IMR-90 (cell line): Measurements from ENCODE around the gene APOC1. TPM values are rescaled to one million over a fixed set of nuclear protein-coding genes. Genes with fewer than 3 reads are reported as not detected.

Experiments used
- ATAC-seq: fragments of 200-7000 bp; cut with Tn5 transposase; 2 replicates; pipeline ENCODE4 v1.9.1; 2020; ENCODE audit warnings: low read depth, mild to moderate bottlenecking, moderate library complexity
- BruUV-seq: library from RNA; stranded (reverse); fragments of 400-500 nt; replicated peaks from 2 replicates; lab custom pipeline; 2021; lab: Mats Ljungman, UMichigan
- CTCF ChIA-PET: fragments of 300-600 bp; formaldehyde crosslinking; extraction: SDS; loops from one replicate; lab custom pipeline; 2021; ENCODE audit warnings: antibody characterized with exemption; lab: Yijun Ruan, JAX
- POLR2A ChIA-PET: fragments of 300-600 bp; sonication (Branson Sonifier 250); formaldehyde crosslinking; loops from one replicate; lab custom pipeline; 2022; ENCODE audit warnings: antibody characterized with exemption; ENCODE audit not compliant: unreplicated experiment; lab: Charles Lee
- DNase-seq: peaks from one replicate; pipeline ENCODE4 v3.0.0; 2013
- H2AFZ ChIP-seq: replicated peaks from 2 replicates; pipeline ENCODE3; 2013; ENCODE audit warnings: low read length, mild to moderate bottlenecking; ENCODE audit not compliant: poor library complexity
- H2AK5ac ChIP-seq: 2 replicates; pipeline ENCODE4 v1.6.1; 2013; ENCODE audit warnings: low read depth, low read length, inconsistent platforms
- H2AK9ac ChIP-seq: replicated peaks from 2 replicates; pipeline ENCODE3; 2013; ENCODE audit warnings: mild to moderate bottlenecking, low read depth, low read length, moderate library complexity; ENCODE audit not compliant: poor library complexity
- H2BK120ac ChIP-seq: 2 replicates; pipeline ENCODE4 v1.6.1; 2013; ENCODE audit warnings: low read depth, low read length, inconsistent platforms
- H2BK15ac ChIP-seq: 3 replicates; pipeline ENCODE4 v1.6.1; 2013; ENCODE audit warnings: low read depth, low read length, inconsistent platforms
- H2BK20ac ChIP-seq: 2 replicates; pipeline ENCODE4 v1.6.1; 2013; ENCODE audit warnings: low read depth, mild to moderate bottlenecking, inconsistent platforms, low read length, moderate library complexity
- H2BK5ac ChIP-seq: 2 replicates; pipeline ENCODE4 v1.6.1; 2013; ENCODE audit warnings: mild to moderate bottlenecking, low read depth, low read length, inconsistent platforms; ENCODE audit not compliant: poor library complexity, severe bottlenecking
- H3K14ac ChIP-seq: replicated peaks from 2 replicates; pipeline ENCODE4 v1.6.1; 2013; ENCODE audit warnings: low read depth, low read length, inconsistent platforms
- H3K18ac ChIP-seq: 2 replicates; pipeline ENCODE4 v1.6.1; 2013; ENCODE audit warnings: low read depth, low read length, control low read depth
- H3K23ac ChIP-seq: 2 replicates; pipeline ENCODE4 v1.6.1; 2013; ENCODE audit warnings: low read depth, low read length, inconsistent platforms
- H3K27ac ChIP-seq: 2 replicates; pipeline ENCODE4 v1.5.1; 2013; ENCODE audit warnings: mild to moderate bottlenecking, control low read depth, low read length; ENCODE audit not compliant: insufficient read depth
- H3K27me3 ChIP-seq: 2 replicates; pipeline ENCODE4 v1.6.1; 2013; ENCODE audit warnings: low read length; ENCODE audit not compliant: control insufficient read depth, insufficient read depth
- H3K36me3 ChIP-seq: 2 replicates; pipeline ENCODE4 v1.6.1; 2013; ENCODE audit warnings: low read length, mixed read lengths; ENCODE audit not compliant: control insufficient read depth, insufficient read depth
- H3K4ac ChIP-seq: 2 replicates; pipeline ENCODE4 v1.6.1; 2013; ENCODE audit warnings: low read depth, low read length, inconsistent platforms
- H3K4me1 ChIP-seq: 2 replicates; pipeline ENCODE4 v1.6.1; 2013; ENCODE audit warnings: low read length, mixed read lengths; ENCODE audit not compliant: control insufficient read depth, insufficient read depth
- H3K4me2 ChIP-seq: 2 replicates; pipeline ENCODE4 v1.6.1; 2013; ENCODE audit warnings: low read depth, mild to moderate bottlenecking, control low read depth, low read length, moderate library complexity
- H3K4me3 ChIP-seq: 2 replicates; pipeline ENCODE4 v1.5.1; 2013; ENCODE audit warnings: low read depth, mild to moderate bottlenecking, control low read depth, low read length, moderate library complexity; ENCODE audit not compliant: insufficient read depth
- H3K56ac ChIP-seq: 2 replicates; pipeline ENCODE4 v1.6.1; 2013; ENCODE audit warnings: low read length, inconsistent platforms; ENCODE audit not compliant: insufficient read depth; ENCODE audit errors: extremely low read depth
- H3K79me1 ChIP-seq, 2 experiments: 2 replicates each; pipeline ENCODE4 v1.6.1; 2013; ENCODE audit warnings: low read length in 2 of 2, inconsistent platforms in 1 of 2, low read depth in 1 of 2
- H3K9ac ChIP-seq: 2 replicates; pipeline ENCODE4 v1.6.1; 2013; ENCODE audit warnings: low read depth, low read length, control low read depth
- H3K9me1 ChIP-seq: 2 replicates; pipeline ENCODE4 v1.6.1; 2013; ENCODE audit warnings: low read length, inconsistent platforms; ENCODE audit not compliant: insufficient read depth
- H3K9me3 ChIP-seq: 2 replicates; pipeline ENCODE4 v1.6.1; 2013; ENCODE audit warnings: low read length; ENCODE audit not compliant: control insufficient read depth, insufficient read depth
- H4K20me1 ChIP-seq: 2 replicates; pipeline ENCODE4 v1.6.1; 2013; ENCODE audit warnings: low read length, inconsistent platforms; ENCODE audit not compliant: insufficient read depth
- H4K5ac ChIP-seq: 2 replicates; pipeline ENCODE4 v1.6.1; 2013; ENCODE audit warnings: mild to moderate bottlenecking, low read depth, low read length, control low read depth
- H4K8ac ChIP-seq, 2 experiments: 2 replicates each; pipeline ENCODE4 v1.6.1; 2013; ENCODE audit warnings: low read depth in 2 of 2, low read length in 2 of 2, control low read depth in 1 of 2, inconsistent platforms in 1 of 2
- H4K91ac ChIP-seq: 2 replicates; pipeline ENCODE4 v1.6.1; 2013; ENCODE audit warnings: low read depth, low read length, inconsistent platforms; ENCODE audit not compliant: insufficient read depth
- BHLHE40 ChIP-seq: fragments of 150-350 bp; IDR thresholded peaks from 2 replicates; pipeline ENCODE4 v1.6.1; 2016; ENCODE audit warnings: mild to moderate bottlenecking, low read depth, low read length
- CHD1 ChIP-seq: IDR thresholded peaks from 2 replicates; pipeline ENCODE4 v1.6.1; 2012; ENCODE audit warnings: low read depth, low read length, improper control_type of control experiment
- FOS ChIP-seq: fragments of 150-350 bp; IDR thresholded peaks from 2 replicates; pipeline ENCODE4 v1.6.1; 2016; ENCODE audit warnings: low read depth, low read length
- MAFK ChIP-seq: IDR thresholded peaks from 2 replicates; pipeline ENCODE4 v1.6.1; 2012; ENCODE audit warnings: low read depth, low read length, improper control_type of control experiment
- MAZ ChIP-seq: IDR thresholded peaks from 2 replicates; pipeline ENCODE4 v1.6.1; 2012; ENCODE audit warnings: low read depth, mild to moderate bottlenecking, low read length, improper control_type of control experiment, moderate library complexity, borderline replicate concordance
- MXI1 ChIP-seq: IDR thresholded peaks from 2 replicates; pipeline ENCODE4 v1.6.1; 2012; ENCODE audit warnings: low read depth, mild to moderate bottlenecking, low read length, moderate library complexity, borderline replicate concordance
- NFE2L2 ChIP-seq: fragments of 150-350 bp; IDR thresholded peaks from 2 replicates; pipeline ENCODE4 v1.6.1; 2016; ENCODE audit warnings: low read depth, mild to moderate bottlenecking, low read length
- RCOR1 ChIP-seq: IDR thresholded peaks from 2 replicates; pipeline ENCODE4 v1.6.1; 2012; ENCODE audit warnings: mild to moderate bottlenecking, low read length, improper control_type of control experiment; ENCODE audit not compliant: insufficient replicate concordance
- RFX5 ChIP-seq: IDR thresholded peaks from 2 replicates; pipeline ENCODE4 v1.8.0; 2012; ENCODE audit warnings: low read depth, mild to moderate bottlenecking, low read length, moderate library complexity
- SMC3 ChIP-seq: fragments of 150-350 bp; IDR thresholded peaks from 2 replicates; pipeline ENCODE4 v1.6.1; 2016; ENCODE audit warnings: low read depth, mild to moderate bottlenecking, antibody characterized with exemption, low read length, moderate library complexity
- WGBS, 2 experiments: methylation state at CpG; one replicate each; pipeline versions ENCODE4 v1.1.5 to v1.1.7; 2013; ENCODE audit warnings: missing lambda C conversion rate in 2 of 2; ENCODE audit not compliant: insufficient read length in 1 of 2; ENCODE audit errors: extremely low coverage in 2 of 2; 5-methylcytosine and 5-hydroxymethylcytosine counted together
- dilution Hi-C: fragments of 300-500 bp; cut with HindIII; formaldehyde crosslinking; loops from one replicate; pipeline ENCODE4 v1.14.3; 2018; ENCODE audit warnings: low sequenced_read_pairs; ENCODE audit not compliant: unreplicated experiment
- in situ Hi-C: fragments of 300-500 bp; cut with MboI; formaldehyde crosslinking; loops from 3 replicates; pipeline ENCODE4 v1.14.3; 2019; ENCODE audit warnings: low sequenced_read_pairs, inconsistent platforms, mixed read lengths
- intact Hi-C: fragments of 100-400 bp; cut with micrococcal nuclease; formaldehyde crosslinking; loops from 2 replicates; pipeline ENCODE4 v1.10.0; 2022
- polyA plus RNA-seq, 3 experiments: library from polyadenylated mRNA; depleted of rRNA; stranded (reverse); fragments of >200 nt; gene quantifications; 2 replicates each; pipeline ENCODE4 v1.2.3, GENCODE V29; 2012; ENCODE audit warnings: low replicate concordance in 1 of 3
- total RNA-seq: library from RNA; depleted of rRNA; stranded (reverse); fragments of >200 nt; gene quantifications from 2 replicates; pipeline ENCODE4 v1.2.3, GENCODE V29; 2012
- TF ChIP-seq, protein P1 (sequence below): fragments of 150-350 bp; IDR thresholded peaks from 2 replicates; pipeline ENCODE4 v1.6.1; 2016; ENCODE audit warnings: low read depth, mild to moderate bottlenecking, low read length, moderate library complexity, borderline replicate concordance

The APOC1 gene
- total and polyA plus RNA-seq, 2 of the 4 experiments (the other 2 are of a cell fraction), result 1.1 TPM; not detected in 1

DNA sequence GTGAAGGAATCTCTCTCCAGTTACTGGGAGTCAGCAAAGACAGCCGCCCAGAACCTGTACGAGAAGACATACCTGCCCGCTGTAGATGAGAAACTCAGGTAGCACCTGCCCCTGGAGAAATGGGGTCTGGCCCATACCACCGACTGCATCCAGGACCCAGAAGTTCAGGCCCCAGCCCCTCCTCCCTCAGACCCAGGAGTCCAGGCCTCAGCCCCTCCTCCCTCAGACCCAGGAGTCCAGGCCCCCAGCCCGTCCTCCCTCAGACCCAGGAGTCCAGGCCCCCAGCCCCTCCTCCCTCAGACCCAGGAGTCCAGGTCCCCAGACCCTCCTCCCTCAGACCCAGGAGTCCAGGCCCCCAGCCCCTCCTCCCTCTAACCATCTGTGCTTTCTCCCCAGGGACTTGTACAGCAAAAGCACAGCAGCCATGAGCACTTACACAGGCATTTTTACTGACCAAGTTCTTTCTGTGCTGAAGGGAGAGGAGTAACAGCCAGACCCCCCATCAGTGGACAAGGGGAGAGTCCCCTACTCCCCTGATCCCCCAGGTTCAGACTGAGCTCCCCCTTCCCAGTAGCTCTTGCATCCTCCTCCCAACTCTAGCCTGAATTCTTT, 34.5 kb downstream of the APOC1 start:
- in situ Hi-C loops, result no loop called here
- Histone ChIP-seq H2AFZ (no peak overlapping the region), H3K79me1 (peaks cover 1 to 6% of the 10 kb centered on the region in 2 experiments; a peak in 2 of 4 replicates), H3K4me3 (no peak overlapping the region), H2BK5ac (no peak overlapping the region), H3K4ac (no peak overlapping the region), H4K20me1 (no peaks in the 10 kb centered on the region), H3K23ac (no peak overlapping the region), H3K27ac (no peak overlapping the region), H3K9me3 (no peaks in the 10 kb centered on the region), H3K9me1 (0 out of 2 replicates have a peak, but pooled peaks cover 2% of the 10 kb centered on the region), H2BK15ac (no peak overlapping the region), H4K5ac (no peak overlapping the region), H3K36me3 (peaks cover 2% of the 10 kb centered on the region; the same call in 1 of the 2 replicates), H2BK20ac (no peak overlapping the region), H3K9ac (no peak overlapping the region), H3K27me3 (peaks cover 6% of the 10 kb centered on the region; the same call in 1 of the 2 replicates), H3K56ac (no peak overlapping the region), H4K91ac (no peak overlapping the region), H4K8ac (no peak overlapping the region), H3K4me1 (no peaks in the 10 kb centered on the region), H2BK120ac (no peak overlapping the region), H3K14ac (no peak overlapping the region), H3K18ac (no peak overlapping the region), H2AK5ac (no peak overlapping the region), H3K4me2 (no peak overlapping the region), H2AK9ac (no peak overlapping the region)
- 87% methylated on average over 4 of the region's 5 CpGs; no CpG with 5 or more reads in 1 of the 2 experiments for WGBS, 2 experiments
- ChIA-PET POLR2A (no interaction called here), CTCF (no interaction called here)
- TF ChIP-seq MAFK (no peak), FOS (no peak), NFE2L2 (no peak), BHLHE40 (no peak), SMC3 (no peak), MXI1 (no peak), RCOR1 (no peak), RFX5 (no peak), CHD1 (no peak), MAZ (no peak)
- TF ChIP-seq, protein P1, sequence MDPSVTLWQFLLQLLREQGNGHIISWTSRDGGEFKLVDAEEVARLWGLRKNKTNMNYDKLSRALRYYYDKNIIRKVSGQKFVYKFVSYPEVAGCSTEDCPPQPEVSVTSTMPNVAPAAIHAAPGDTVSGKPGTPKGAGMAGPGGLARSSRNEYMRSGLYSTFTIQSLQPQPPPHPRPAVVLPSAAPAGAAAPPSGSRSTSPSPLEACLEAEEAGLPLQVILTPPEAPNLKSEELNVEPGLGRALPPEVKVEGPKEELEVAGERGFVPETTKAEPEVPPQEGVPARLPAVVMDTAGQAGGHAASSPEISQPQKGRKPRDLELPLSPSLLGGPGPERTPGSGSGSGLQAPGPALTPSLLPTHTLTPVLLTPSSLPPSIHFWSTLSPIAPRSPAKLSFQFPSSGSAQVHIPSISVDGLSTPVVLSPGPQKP, result no peak
- ATAC-seq, result no peak
- no peak for DNase-seq
- intact Hi-C loops, result no loop called here
- no TSS peak for BruUV-seq
- dilution Hi-C loops, result no loop called here
